H1 (cell line): Measurements from ENCODE around the gene YEATS4. TPM values are rescaled to one million over a fixed set of nuclear protein-coding genes. Genes with fewer than 3 reads are reported as not detected.

Experiments used
- CBX5 ChIP-seq: fragments of 300-800, 300-1000 bp; sonication (generic); IDR thresholded peaks from 2 replicates; pipeline ENCODE4 v1.7.1; 2016; ENCODE audit warnings: antibody characterized with exemption, low read length, low read depth
- FOSL1 ChIP-seq: IDR thresholded peaks from 2 replicates; pipeline ENCODE4 v1.6.1; 2011; ENCODE audit warnings: mild to moderate bottlenecking, low read depth, low read length, moderate library complexity; ENCODE audit not compliant: insufficient read depth
- GABPA ChIP-seq: IDR thresholded peaks from 2 replicates; pipeline ENCODE4 v1.6.1; 2011; ENCODE audit warnings: mild to moderate bottlenecking, low read length, moderate library complexity, borderline replicate concordance; ENCODE audit not compliant: insufficient read depth
- HDAC2 ChIP-seq, 2 experiments: fragments of 300-600 bp in 1 of 2; sonication (generic) in 1 of 2; IDR thresholded peaks; 2 replicates each; pipeline ENCODE4 v1.6.1; 2011 to 2012; ENCODE audit warnings: low read depth in 2 of 2, low read length in 2 of 2, mild to moderate bottlenecking in 2 of 2, moderate library complexity in 2 of 2, borderline replicate concordance in 1 of 2, inconsistent platforms in 1 of 2
- MAFK ChIP-seq: IDR thresholded peaks from 2 replicates; pipeline ENCODE4 v1.6.1; 2012; ENCODE audit warnings: low read depth, mild to moderate bottlenecking, improper control_type of control experiment, low read length
- RBBP5 ChIP-seq: IDR thresholded peaks from 2 replicates; pipeline ENCODE4 v1.7.1; 2012; ENCODE audit warnings: low read depth, mild to moderate bottlenecking, inconsistent platforms, low read length, moderate library complexity, borderline replicate concordance
- SIX5 ChIP-seq: IDR thresholded peaks from 2 replicates; pipeline ENCODE4 v1.6.1; 2011; ENCODE audit warnings: mild to moderate bottlenecking, low read depth, low read length
- SRF ChIP-seq: IDR thresholded peaks from 2 replicates; pipeline ENCODE4 v1.6.1; 2011; ENCODE audit warnings: mild to moderate bottlenecking, low read depth, low read length, moderate library complexity
- TCF12 ChIP-seq: IDR thresholded peaks from 2 replicates; pipeline ENCODE4 v1.6.1; 2011; ENCODE audit warnings: low read depth, mild to moderate bottlenecking, low read length
- polyA plus RNA-seq, 7 experiments: library from polyadenylated mRNA; depleted of rRNA in 3 of 7; stranded (reverse) in 5 of 7; unstranded in 2 of 7; fragments of >200 nt in 5 of 7; fragments of 200-250 nt in 2 of 7; gene quantifications; 1 replicate in 5 of 7; 2 replicates in 1 of 7; 4 replicates in 1 of 7; pipeline versions ENCODE4 v1.2.1 to v1.2.3, GENCODE V29; 2011 to 2013; ENCODE audit warnings: missing spikeins in 2 of 7, mixed read lengths in 2 of 7
- total RNA-seq: library from RNA; stranded (reverse); fragmentation: NEBNext Ultra II Directional; extraction: Animal tissue kit (Norgen Biotek cat#: 25700); gene quantifications from 2 replicates; pipeline ENCODE4 v1.2.1, GENCODE V29; 2021
- TF ChIP-seq, protein P1 (sequence below): fragments of 300-600 bp; sonication (generic); IDR thresholded peaks from 2 replicates; pipeline ENCODE4 v1.7.1; 2012; ENCODE audit warnings: low read length, moderate library complexity, mild to moderate bottlenecking, inconsistent platforms; ENCODE audit not compliant: insufficient replicate concordance

YEATS4 gene
- total and polyA plus RNA-seq, 2 of the 8 experiments (the other 6 are each of a cell fraction or from before 2014, with no cell fraction given): 25.7 to 32.5 TPM

DNA sequence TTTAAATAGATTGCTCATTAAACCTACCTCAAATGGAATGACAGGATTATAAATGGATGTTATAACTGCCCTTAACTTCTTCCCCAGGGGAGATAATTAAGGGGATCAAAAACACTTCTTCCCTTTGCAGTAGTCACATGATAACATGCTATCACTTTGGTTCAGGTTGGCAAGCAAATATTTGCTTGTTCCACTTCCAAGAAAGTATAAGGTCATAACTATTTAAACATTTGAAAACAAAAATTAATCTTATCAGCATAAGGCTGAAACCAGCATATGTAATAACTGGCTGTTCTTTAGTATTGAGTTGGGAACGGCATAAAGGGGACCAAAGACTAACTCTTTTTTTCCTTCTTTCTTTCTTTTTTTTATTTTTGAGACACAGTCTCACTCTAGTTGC, 13.8 kb upstream of the YEATS4 start (continued):
- TF ChIP-seq RBBP5 (no peak), SRF (no peak), TCF12 (no peak), HDAC2 (IDR thresholded peaks at IDR 0.05; ENCODE audit: borderline replicate concordance in 1 of 2, low read depth in 2 of 2, low read length in 2 of 2) (no peak), GABPA (no peak), SIX5 (no peak), FOSL1 (no peak), CBX5 (no peak), MAFK (no peak)
- TF ChIP-seq, protein P1, sequence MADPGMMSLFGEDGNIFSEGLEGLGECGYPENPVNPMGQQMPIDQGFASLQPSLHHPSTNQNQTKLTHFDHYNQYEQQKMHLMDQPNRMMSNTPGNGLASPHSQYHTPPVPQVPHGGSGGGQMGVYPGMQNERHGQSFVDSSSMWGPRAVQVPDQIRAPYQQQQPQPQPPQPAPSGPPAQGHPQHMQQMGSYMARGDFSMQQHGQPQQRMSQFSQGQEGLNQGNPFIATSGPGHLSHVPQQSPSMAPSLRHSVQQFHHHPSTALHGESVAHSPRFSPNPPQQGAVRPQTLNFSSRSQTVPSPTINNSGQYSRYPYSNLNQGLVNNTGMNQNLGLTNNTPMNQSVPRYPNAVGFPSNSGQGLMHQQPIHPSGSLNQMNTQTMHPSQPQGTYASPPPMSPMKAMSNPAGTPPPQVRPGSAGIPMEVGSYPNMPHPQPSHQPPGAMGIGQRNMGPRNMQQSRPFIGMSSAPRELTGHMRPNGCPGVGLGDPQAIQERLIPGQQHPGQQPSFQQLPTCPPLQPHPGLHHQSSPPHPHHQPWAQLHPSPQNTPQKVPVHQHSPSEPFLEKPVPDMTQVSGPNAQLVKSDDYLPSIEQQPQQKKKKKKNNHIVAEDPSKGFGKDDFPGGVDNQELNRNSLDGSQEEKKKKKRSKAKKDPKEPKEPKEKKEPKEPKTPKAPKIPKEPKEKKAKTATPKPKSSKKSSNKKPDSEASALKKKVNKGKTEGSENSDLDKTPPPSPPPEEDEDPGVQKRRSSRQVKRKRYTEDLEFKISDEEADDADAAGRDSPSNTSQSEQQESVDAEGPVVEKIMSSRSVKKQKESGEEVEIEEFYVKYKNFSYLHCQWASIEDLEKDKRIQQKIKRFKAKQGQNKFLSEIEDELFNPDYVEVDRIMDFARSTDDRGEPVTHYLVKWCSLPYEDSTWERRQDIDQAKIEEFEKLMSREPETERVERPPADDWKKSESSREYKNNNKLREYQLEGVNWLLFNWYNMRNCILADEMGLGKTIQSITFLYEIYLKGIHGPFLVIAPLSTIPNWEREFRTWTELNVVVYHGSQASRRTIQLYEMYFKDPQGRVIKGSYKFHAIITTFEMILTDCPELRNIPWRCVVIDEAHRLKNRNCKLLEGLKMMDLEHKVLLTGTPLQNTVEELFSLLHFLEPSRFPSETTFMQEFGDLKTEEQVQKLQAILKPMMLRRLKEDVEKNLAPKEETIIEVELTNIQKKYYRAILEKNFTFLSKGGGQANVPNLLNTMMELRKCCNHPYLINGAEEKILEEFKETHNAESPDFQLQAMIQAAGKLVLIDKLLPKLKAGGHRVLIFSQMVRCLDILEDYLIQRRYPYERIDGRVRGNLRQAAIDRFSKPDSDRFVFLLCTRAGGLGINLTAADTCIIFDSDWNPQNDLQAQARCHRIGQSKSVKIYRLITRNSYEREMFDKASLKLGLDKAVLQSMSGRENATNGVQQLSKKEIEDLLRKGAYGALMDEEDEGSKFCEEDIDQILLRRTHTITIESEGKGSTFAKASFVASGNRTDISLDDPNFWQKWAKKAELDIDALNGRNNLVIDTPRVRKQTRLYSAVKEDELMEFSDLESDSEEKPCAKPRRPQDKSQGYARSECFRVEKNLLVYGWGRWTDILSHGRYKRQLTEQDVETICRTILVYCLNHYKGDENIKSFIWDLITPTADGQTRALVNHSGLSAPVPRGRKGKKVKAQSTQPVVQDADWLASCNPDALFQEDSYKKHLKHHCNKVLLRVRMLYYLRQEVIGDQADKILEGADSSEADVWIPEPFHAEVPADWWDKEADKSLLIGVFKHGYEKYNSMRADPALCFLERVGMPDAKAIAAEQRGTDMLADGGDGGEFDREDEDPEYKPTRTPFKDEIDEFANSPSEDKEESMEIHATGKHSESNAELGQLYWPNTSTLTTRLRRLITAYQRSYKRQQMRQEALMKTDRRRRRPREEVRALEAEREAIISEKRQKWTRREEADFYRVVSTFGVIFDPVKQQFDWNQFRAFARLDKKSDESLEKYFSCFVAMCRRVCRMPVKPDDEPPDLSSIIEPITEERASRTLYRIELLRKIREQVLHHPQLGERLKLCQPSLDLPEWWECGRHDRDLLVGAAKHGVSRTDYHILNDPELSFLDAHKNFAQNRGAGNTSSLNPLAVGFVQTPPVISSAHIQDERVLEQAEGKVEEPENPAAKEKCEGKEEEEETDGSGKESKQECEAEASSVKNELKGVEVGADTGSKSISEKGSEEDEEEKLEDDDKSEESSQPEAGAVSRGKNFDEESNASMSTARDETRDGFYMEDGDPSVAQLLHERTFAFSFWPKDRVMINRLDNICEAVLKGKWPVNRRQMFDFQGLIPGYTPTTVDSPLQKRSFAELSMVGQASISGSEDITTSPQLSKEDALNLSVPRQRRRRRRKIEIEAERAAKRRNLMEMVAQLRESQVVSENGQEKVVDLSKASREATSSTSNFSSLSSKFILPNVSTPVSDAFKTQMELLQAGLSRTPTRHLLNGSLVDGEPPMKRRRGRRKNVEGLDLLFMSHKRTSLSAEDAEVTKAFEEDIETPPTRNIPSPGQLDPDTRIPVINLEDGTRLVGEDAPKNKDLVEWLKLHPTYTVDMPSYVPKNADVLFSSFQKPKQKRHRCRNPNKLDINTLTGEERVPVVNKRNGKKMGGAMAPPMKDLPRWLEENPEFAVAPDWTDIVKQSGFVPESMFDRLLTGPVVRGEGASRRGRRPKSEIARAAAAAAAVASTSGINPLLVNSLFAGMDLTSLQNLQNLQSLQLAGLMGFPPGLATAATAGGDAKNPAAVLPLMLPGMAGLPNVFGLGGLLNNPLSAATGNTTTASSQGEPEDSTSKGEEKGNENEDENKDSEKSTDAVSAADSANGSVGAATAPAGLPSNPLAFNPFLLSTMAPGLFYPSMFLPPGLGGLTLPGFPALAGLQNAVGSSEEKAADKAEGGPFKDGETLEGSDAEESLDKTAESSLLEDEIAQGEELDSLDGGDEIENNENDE: no peak
